Loucy (cell line): Measurements from ENCODE around the gene SLC4A4.

Experiments used
- EZH2phosphoT487 ChIP-seq: fragments of 200-600 bp; IDR thresholded peaks from 2 replicates; pipeline ENCODE4 v1.6.1; 2018; ENCODE audit warnings: antibody characterized with exemption, mild to moderate bottlenecking, moderate library complexity, borderline replicate concordance
- TF ChIP-seq, protein P1 (sequence below): fragments of 200-600 bp; sonication (generic); conservative IDR thresholded peaks from 2 replicates; pipeline ENCODE4 v1.5.1; 2014; ENCODE audit warnings: mild to moderate bottlenecking, antibody characterized with exemption, low read length

DNA sequence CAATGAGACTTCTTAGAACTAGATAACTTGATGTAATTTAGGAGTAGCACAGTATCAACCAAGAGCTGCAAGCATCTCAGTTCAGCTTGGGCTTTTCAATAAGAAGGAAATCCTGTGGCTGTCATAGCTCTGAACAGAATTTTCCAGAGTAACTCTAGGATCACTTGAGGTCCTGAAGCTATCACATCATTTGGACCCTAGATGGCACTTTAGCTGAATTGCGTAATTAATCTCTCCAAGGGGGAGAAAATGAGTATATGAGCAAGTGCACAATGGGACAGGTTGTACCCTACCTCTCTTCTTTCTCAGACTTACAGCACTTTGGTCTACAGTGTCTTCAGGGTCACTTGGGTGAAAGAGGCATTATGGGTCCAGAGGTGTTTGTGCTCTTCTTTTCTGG is 45.2 kb downstream of the SLC4A4 start:
- TF ChIP-seq, protein P1, sequence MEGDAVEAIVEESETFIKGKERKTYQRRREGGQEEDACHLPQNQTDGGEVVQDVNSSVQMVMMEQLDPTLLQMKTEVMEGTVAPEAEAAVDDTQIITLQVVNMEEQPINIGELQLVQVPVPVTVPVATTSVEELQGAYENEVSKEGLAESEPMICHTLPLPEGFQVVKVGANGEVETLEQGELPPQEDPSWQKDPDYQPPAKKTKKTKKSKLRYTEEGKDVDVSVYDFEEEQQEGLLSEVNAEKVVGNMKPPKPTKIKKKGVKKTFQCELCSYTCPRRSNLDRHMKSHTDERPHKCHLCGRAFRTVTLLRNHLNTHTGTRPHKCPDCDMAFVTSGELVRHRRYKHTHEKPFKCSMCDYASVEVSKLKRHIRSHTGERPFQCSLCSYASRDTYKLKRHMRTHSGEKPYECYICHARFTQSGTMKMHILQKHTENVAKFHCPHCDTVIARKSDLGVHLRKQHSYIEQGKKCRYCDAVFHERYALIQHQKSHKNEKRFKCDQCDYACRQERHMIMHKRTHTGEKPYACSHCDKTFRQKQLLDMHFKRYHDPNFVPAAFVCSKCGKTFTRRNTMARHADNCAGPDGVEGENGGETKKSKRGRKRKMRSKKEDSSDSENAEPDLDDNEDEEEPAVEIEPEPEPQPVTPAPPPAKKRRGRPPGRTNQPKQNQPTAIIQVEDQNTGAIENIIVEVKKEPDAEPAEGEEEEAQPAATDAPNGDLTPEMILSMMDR: no peak
- no peak for TF ChIP-seq EZH2phosphoT487
